Neural cell (in vitro differentiated cells): ENCODE measurements around the gene TBX5. TPM values are rescaled to one million over a fixed set of nuclear protein-coding genes. Genes with fewer than 3 reads are reported as not detected.

Source experiments
- H2AFZ ChIP-seq: fragments of 200-600, 300-800 bp; sonication (generic), shearing (Covaris generic); 2 replicates; pipeline ENCODE4 v1.6.0; 2014; ENCODE audit warnings: low read depth, mild to moderate bottlenecking, antibody characterized with exemption, low read length, moderate library complexity
- H3F3A ChIP-seq: fragments of 200-600 bp; shearing (Covaris generic); 2 replicates; pipeline ENCODE4 v1.6.1; 2016; ENCODE audit warnings: mild to moderate bottlenecking, moderate library complexity, mixed read lengths, antibody characterized with exemption, low read length; ENCODE audit not compliant: insufficient read depth, poor library complexity, severe bottlenecking
- H3K27ac ChIP-seq: fragments of 200-600, 300-800 bp; sonication (generic), shearing (Covaris generic); 2 replicates; pipeline ENCODE4 v1.5.1; 2014; ENCODE audit warnings: mild to moderate bottlenecking, low read length, moderate library complexity
- H3K27me3 ChIP-seq: fragments of 300-800, 200-600 bp; sonication (generic), shearing (Covaris generic); 2 replicates; pipeline ENCODE4 v1.6.0; 2014; ENCODE audit warnings: mild to moderate bottlenecking, low read depth, low read length, moderate library complexity; ENCODE audit not compliant: insufficient read depth
- H3K36me3 ChIP-seq: fragments of 300-800, 200-600 bp; sonication (generic), shearing (Covaris generic); 2 replicates; pipeline ENCODE4 v1.5.1; 2014; ENCODE audit warnings: mild to moderate bottlenecking, antibody characterized with exemption, low read length, moderate library complexity; ENCODE audit not compliant: insufficient read depth
- H3K4me2 ChIP-seq: fragments of 300-800, 200-600 bp; sonication (generic), shearing (Covaris generic); 2 replicates; pipeline ENCODE4 v1.6.0; 2014; ENCODE audit warnings: mild to moderate bottlenecking, low read length
- H3K4me3 ChIP-seq: fragments of 300-800, 200-600 bp; sonication (generic), shearing (Covaris generic); 2 replicates; pipeline ENCODE4 v1.5.1; 2014; ENCODE audit warnings: mild to moderate bottlenecking, low read length, moderate library complexity
- H3K79me2 ChIP-seq: fragments of 200-600 bp; shearing (Covaris generic); replicated peaks from 2 replicates; pipeline ENCODE4 v1.6.0; 2014; ENCODE audit warnings: mild to moderate bottlenecking, low read length, moderate library complexity; ENCODE audit not compliant: insufficient read depth
- H3K9ac ChIP-seq: fragments of 300-800, 200-600 bp; sonication (generic), shearing (Covaris generic); 2 replicates; pipeline ENCODE4 v1.6.1; 2016; ENCODE audit warnings: mild to moderate bottlenecking, low read length, mixed read lengths
- H3K9me2 ChIP-seq: fragments of 200-600 bp; shearing (Covaris generic); 2 replicates; pipeline ENCODE4 v1.6.1; 2016; ENCODE audit warnings: mild to moderate bottlenecking, low read length, mixed read lengths; ENCODE audit not compliant: insufficient read depth
- H3K9me3 ChIP-seq: fragments of 200-600, 300-800 bp; sonication (generic), shearing (Covaris generic); 2 replicates; pipeline ENCODE4 v1.6.1; 2016; ENCODE audit warnings: mild to moderate bottlenecking, mixed run types, low read length, moderate library complexity, mixed read lengths
- H4K20me1 ChIP-seq: fragments of 200-600 bp; shearing (Covaris generic); 2 replicates; pipeline ENCODE4 v1.6.1; 2016; ENCODE audit warnings: mild to moderate bottlenecking, mixed run types; ENCODE audit not compliant: insufficient read depth
- EP300 ChIP-seq: fragments of 450-650 bp; conservative IDR thresholded peaks from 2 replicates; pipeline ENCODE4 v1.6.1; 2014; ENCODE audit warnings: antibody characterized with exemption, mild to moderate bottlenecking, moderate library complexity; ENCODE audit not compliant: poor library complexity, severe bottlenecking
- EZH2 ChIP-seq: fragments of 200-600, 300-800 bp; shearing (Covaris generic), sonication (generic); IDR thresholded peaks from 2 replicates; pipeline ENCODE4 v1.6.1; 2014; ENCODE audit warnings: antibody characterized with exemption, low read length, borderline replicate concordance, mild to moderate bottlenecking; ENCODE audit not compliant: insufficient read depth, poor library complexity, severe bottlenecking
- MXI1 ChIP-seq: fragments of 450-650 bp; conservative IDR thresholded peaks from 2 replicates; pipeline ENCODE4 v1.6.1; 2014; ENCODE audit warnings: antibody characterized with exemption, mild to moderate bottlenecking; ENCODE audit not compliant: poor library complexity, severe bottlenecking
- POLR2AphosphoS5 ChIP-seq: IDR thresholded peaks from 2 replicates; pipeline ENCODE4 v1.6.1; 2012
- RAD21 ChIP-seq: fragments of 450-650 bp; conservative IDR thresholded peaks from 2 replicates; pipeline ENCODE4 v1.6.1; 2014; ENCODE audit warnings: antibody characterized with exemption, mild to moderate bottlenecking, moderate library complexity
- SMC3 ChIP-seq: fragments of 450-650 bp; conservative IDR thresholded peaks from 2 replicates; pipeline ENCODE4 v1.6.1; 2014; ENCODE audit warnings: antibody characterized with exemption, mild to moderate bottlenecking, moderate library complexity; ENCODE audit not compliant: poor library complexity
- TAF1 ChIP-seq: IDR thresholded peaks from 2 replicates; pipeline ENCODE4 v1.6.1; 2012; ENCODE audit warnings: low read depth
- polyA plus RNA-seq: library from polyadenylated mRNA; depleted of rRNA; stranded (reverse); fragments of >200 nt; gene quantifications from 2 replicates; pipeline ENCODE4 v1.2.3, GENCODE V29; 2014
- TF ChIP-seq, protein P1 (sequence below): IDR thresholded peaks from 2 replicates; pipeline ENCODE4 v1.6.1; 2012; ENCODE audit warnings: borderline replicate concordance
- TF ChIP-seq, protein P2 (sequence below): fragments of 450-650 bp; IDR thresholded peaks from 2 replicates; pipeline ENCODE4 v1.5.1; 2014; ENCODE audit warnings: antibody characterized with exemption, mild to moderate bottlenecking, moderate library complexity; ENCODE audit not compliant: poor library complexity, severe bottlenecking

TBX5 gene
- polyA plus RNA-seq, 1 donor from 2014 or later = not detected

DNA sequence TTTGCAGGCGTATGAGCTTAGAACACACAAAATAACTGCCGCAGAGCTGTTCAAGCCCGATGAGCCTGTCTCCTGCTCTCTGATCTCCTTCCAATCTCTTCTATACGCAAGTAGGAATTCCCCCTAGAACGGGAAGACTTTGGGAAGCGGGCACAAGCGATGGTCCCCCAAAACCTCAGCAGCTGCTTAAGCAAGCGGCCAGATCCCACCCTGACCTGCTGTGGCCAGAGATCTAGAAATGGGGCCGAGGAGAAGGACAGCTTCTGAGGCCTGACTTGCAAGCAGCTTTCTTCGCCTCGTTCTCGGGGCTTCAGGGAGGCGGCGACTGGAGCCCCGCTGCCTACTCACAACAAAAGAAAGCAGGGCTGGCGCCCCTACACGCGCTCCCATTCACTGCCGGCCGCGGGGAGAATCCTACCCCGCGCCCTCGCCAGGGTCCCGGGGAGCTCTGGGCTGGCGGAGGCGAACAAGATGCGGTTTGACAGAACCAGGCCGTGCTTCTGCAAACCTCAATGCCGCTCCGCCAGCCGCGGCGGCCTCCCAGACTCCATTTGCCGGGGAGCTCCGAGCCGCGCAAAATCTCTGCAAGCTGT lies 922 bp downstream of the TBX5 start:
- Histone ChIP-seq H3K27me3 (peaks cover 100% of the 10 kb centered on the region), H3K4me3 (peak overlapping the region; percentile 50), H3K79me2 (no peaks in the 10 kb centered on the region), H3K36me3 (no peaks in the 10 kb centered on the region), H3F3A (no peaks in the 10 kb centered on the region), H3K9me2 (no peaks in the 10 kb centered on the region), H3K4me2 (no peak overlapping the region), H3K9me3 (no peaks in the 10 kb centered on the region), H2AFZ (no peak overlapping the region), H3K9ac (no peak overlapping the region), H4K20me1 (no peaks in the 10 kb centered on the region), H3K27ac (no peak overlapping the region)
- TF ChIP-seq EZH2 (no peak), SMC3 (no peak), MXI1 (no peak), POLR2AphosphoS5 (no peak), TAF1 (no peak), EP300 (no peak), RAD21 (no peak)
- TF ChIP-seq, protein P1, sequence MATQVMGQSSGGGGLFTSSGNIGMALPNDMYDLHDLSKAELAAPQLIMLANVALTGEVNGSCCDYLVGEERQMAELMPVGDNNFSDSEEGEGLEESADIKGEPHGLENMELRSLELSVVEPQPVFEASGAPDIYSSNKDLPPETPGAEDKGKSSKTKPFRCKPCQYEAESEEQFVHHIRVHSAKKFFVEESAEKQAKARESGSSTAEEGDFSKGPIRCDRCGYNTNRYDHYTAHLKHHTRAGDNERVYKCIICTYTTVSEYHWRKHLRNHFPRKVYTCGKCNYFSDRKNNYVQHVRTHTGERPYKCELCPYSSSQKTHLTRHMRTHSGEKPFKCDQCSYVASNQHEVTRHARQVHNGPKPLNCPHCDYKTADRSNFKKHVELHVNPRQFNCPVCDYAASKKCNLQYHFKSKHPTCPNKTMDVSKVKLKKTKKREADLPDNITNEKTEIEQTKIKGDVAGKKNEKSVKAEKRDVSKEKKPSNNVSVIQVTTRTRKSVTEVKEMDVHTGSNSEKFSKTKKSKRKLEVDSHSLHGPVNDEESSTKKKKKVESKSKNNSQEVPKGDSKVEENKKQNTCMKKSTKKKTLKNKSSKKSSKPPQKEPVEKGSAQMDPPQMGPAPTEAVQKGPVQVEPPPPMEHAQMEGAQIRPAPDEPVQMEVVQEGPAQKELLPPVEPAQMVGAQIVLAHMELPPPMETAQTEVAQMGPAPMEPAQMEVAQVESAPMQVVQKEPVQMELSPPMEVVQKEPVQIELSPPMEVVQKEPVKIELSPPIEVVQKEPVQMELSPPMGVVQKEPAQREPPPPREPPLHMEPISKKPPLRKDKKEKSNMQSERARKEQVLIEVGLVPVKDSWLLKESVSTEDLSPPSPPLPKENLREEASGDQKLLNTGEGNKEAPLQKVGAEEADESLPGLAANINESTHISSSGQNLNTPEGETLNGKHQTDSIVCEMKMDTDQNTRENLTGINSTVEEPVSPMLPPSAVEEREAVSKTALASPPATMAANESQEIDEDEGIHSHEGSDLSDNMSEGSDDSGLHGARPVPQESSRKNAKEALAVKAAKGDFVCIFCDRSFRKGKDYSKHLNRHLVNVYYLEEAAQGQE = no peak
- TF ChIP-seq, protein P2, sequence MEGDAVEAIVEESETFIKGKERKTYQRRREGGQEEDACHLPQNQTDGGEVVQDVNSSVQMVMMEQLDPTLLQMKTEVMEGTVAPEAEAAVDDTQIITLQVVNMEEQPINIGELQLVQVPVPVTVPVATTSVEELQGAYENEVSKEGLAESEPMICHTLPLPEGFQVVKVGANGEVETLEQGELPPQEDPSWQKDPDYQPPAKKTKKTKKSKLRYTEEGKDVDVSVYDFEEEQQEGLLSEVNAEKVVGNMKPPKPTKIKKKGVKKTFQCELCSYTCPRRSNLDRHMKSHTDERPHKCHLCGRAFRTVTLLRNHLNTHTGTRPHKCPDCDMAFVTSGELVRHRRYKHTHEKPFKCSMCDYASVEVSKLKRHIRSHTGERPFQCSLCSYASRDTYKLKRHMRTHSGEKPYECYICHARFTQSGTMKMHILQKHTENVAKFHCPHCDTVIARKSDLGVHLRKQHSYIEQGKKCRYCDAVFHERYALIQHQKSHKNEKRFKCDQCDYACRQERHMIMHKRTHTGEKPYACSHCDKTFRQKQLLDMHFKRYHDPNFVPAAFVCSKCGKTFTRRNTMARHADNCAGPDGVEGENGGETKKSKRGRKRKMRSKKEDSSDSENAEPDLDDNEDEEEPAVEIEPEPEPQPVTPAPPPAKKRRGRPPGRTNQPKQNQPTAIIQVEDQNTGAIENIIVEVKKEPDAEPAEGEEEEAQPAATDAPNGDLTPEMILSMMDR = no peak

DNA sequence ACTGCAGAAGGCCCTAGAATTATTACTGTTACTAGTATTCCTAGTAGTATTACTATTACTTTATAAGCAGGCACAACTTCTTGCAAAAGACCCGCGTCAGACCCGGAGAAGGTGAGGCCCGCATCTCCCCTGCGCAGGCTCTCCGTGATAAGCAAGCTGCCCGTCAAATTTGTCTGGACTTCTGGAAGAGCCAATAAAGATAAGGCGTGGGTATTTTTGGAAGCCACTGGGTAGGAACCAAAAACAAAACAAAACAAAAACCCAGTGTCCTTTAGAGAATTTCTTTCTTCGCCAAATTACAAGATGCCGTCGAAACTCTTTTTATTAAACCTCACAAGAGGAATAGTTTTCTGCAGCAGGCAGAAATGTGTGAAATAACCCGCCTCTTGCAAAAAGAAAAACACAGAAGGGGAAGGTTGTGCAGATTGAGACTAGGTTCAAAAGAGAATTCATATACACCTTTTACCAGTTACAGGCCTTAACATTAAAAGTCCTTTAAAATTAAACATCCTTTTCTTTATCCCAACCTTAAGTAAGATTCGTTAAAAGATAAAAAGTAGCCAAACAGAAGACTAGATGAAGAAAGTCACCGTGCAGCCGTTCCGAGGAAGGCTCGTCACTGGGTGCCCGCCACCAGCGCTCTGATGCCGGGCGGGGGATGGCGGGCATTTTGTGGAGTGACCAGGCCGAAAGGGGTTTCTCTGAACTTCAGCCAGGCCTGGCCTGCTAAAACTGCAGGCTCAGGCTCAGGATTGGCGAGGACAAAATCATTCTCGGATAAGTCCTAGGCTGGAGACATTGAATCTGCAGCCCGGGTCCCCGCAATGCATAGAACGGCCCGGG lies 1.6 kb downstream of the TBX5 start:
- no peak overlapping the region for H3K4me2 ChIP-seq
- H3K27me3 ChIP-seq = peaks cover 100% of the 10 kb centered on the region
- H2AFZ ChIP-seq = no peak overlapping the region
- H3F3A ChIP-seq = no peaks in the 10 kb centered on the region
- no peak overlapping the region for H3K9ac ChIP-seq
- no peak overlapping the region for H3K27ac ChIP-seq
- H3K4me3 ChIP-seq = no peak overlapping the region
- no peaks in the 10 kb centered on the region for H3K79me2 ChIP-seq
- no peaks in the 10 kb centered on the region for H3K36me3 ChIP-seq
- no peaks in the 10 kb centered on the region for H3K9me2 ChIP-seq
- TF ChIP-seq RAD21 (no peak), TAF1 (no peak), MXI1 (no peak), EP300 (no peak), POLR2AphosphoS5 (no peak), EZH2 (no peak), SMC3 (no peak)
- TF ChIP-seq, protein P1 = no peak
- TF ChIP-seq, protein P2 = no peak
- no peaks in the 10 kb centered on the region for H3K9me3 ChIP-seq
- no peaks in the 10 kb centered on the region for H4K20me1 ChIP-seq
